8988T (cell line): ENCODE measurements around the gene SRRM2.

ENCODE experiments used
- DNase-seq: peaks from one replicate; pipeline ENCODE4 v3.0.0; 2011

SRRM2 gene

GRCh38 chr16:2779151-2779920 is 26.9 kb downstream of the SRRM2 start:
- no peak for DNase-seq

- no peak for DNase-seq
These were observed 27.8 kb downstream of the SRRM2 start for GRCh38 chr16:2779978-2780898.

- DNase-seq: peak; percentile 62
These were observed 30.3 kb downstream of the SRRM2 start for GRCh38 chr16:2782583-2783351.

- DNase-seq: no peak
These were observed 31.3 kb downstream of the SRRM2 start for GRCh38 chr16:2783581-2784357.

- DNase-seq: no peak
These were observed 32.1 kb downstream of the SRRM2 start for GRCh38 chr16:2784358-2785100.

- DNase-seq: no peak
These were observed 32.9 kb downstream of the SRRM2 start for GRCh38 chr16:2785101-2785991.

- no peak for DNase-seq
These were observed 33.8 kb downstream of the SRRM2 start for GRCh38 chr16:2786061-2786825.

- no peak for DNase-seq
These were observed 34.4 kb downstream of the SRRM2 start for GRCh38 chr16:2786826-2787151.

DNA sequence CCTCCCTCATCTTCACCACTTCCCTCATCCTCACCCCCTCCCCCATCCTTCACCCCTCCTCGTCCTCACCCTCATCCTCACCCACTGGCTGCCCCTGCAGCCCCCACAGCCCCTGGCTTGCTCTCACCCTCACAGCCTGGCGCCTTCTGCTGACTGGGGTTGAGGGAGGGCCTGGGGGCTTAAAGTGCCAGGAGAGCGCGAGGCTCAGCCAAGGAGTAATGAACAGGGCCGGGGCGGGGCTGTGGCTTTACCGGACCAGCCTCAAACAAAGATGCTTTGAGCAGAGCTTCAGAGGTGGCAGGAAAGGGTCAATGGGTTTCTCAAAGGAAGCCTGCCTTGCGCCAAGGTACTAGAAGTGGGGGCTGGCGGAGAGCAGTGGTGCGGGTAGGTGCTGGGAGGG is 35.0 kb downstream of the SRRM2 start, which contains the start of gene PRSS33:
Gene PRSS33, minus strand, starts transcription at position 155 of the 400 bp plus-strand sequence. CDS start 1,013 bp downstream, outside the sequence.
- DNase-seq: no peak

GRCh38 chr16:2787961-2788360 is 35.5 kb downstream of the SRRM2 start:
- no peak for DNase-seq

DNA sequence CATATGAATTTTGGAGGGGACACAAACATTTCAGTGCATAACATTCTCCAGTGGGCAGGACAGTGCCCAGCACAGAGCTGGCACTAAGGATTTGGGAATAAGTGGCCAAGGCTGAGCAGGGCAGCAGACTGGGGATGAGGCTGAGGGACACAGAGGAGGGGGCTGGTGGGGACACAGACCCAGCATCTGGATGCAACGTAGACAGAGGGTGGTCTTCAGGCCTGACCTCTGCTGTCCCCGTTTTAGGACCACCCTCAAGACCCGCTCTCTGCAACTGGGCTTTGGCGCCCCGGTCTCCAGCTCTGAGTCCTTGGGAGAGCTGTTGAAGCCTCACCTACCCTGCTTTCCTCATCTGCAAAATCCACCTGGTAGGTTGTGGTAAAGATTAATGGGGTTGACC is 38.2 kb downstream of the SRRM2 start:
- DNase-seq: no peak

DNA sequence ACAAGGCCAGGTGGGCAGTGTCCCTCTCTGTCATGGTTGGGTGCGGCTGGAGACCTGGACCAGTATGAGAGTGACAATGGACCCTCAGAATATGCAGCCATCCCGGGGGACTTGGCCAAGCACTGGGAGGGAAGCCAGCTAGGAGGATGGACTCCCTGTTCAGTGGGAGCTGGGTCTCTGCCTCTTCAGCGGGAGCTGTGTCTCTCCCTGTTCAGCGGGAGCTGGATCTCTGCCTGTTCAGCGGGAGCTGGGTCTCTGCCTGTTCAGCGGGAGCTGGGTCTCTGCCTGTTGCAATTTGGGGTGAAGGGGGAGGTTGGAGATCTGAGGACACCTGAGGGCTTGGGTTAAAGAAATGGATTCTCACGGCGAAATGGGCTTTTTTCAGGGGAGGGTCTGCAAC is 38.7 kb downstream of the SRRM2 start:
- no peak for DNase-seq

GRCh38 chr16:2792940-2793339 is 40.5 kb downstream of the SRRM2 start:
- DNase-seq: no peak

DNA sequence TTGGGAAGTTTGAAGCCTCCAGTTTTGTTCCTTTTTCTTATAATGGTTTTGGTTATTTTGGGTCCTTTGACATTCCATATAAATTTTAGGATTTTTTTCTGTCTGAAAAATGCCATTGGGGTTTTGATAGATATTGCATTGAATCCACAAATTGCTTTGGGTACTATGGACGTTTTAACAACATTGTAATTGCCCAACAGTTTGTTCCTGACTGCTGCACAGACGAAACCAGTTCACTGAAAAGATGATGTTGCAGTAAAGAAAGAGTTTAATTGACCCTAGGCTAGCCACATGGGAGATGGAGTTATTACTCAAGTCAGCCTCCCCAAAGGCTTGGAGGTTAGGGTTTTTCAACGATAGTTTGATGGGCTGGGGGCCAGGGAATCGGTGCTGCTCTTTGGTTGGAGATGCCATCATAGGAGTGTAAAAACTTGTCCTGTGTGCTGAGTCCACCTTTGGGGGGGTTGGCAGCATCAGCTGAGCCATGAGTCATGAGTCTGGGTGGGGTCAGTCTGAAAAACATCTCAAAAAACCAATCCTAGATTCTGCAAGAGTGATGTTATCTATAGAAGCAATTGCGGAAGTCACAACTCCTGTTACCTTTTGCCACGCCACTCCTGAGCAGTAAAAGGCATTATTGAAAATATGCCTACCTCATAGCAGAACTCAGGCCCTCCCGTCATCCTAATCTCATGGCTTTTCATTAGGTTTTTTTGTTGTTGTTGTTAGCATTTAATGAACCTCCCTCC is 43.1 kb downstream of the SRRM2 start:
- DNase-seq: no peak

- DNase-seq: no peak
These were observed 46.3 kb downstream of the SRRM2 start for GRCh38 chr16:2798723-2799204.

GRCh38 chr16:2799205-2799858 is 46.9 kb downstream of the SRRM2 start:
- DNase-seq: no peak

GRCh38 chr16:2799859-2800226 is 47.4 kb downstream of the SRRM2 start:
- DNase-seq: no peak

- DNase-seq: no peak
These were observed 51.2 kb downstream of the SRRM2 start for GRCh38 chr16:2803545-2804195.
